ENCODE measurements around the gene SHOC2.

SHOC2 gene

GRCh38 chr10:110881247-110881646, 38.2 kb upstream of the SHOC2 start:
- no peak for DNase-seq
- H3K4me2 ChIP-seq (ENCODE audit: low read length), result no peak overlapping the region
- H2BK120ac ChIP-seq (ENCODE audit: low read depth, low read length), result no peak overlapping the region
- H3K18ac ChIP-seq (ENCODE audit: low read length), result no peak overlapping the region
- no CpG with 5 or more reads among the region's 9 CpGs for WGBS (ENCODE audit: extremely low coverage, insufficient coverage, low lambda C conversion rate)
- no peaks in the 10 kb centered on the region for H3K36me3 ChIP-seq (ENCODE audit: control insufficient read depth, insufficient read depth, low read length)
- H4K8ac ChIP-seq (ENCODE audit: low read depth, low read length), result no peak overlapping the region
- no peak overlapping the region for H3K56ac ChIP-seq (ENCODE audit: low read length)
- no peaks in the 10 kb centered on the region for H3K27me3 ChIP-seq (ENCODE audit: insufficient read depth, low read length, poor library complexity)
- H3K4me1 ChIP-seq (ENCODE audit: control insufficient read depth, low read depth, low read length), result no peaks in the 10 kb centered on the region
- H2BK15ac ChIP-seq (replicated peaks; ENCODE audit: low read depth), result no peak overlapping the region
- no peak overlapping the region for H3K27ac ChIP-seq (ENCODE audit: low read depth, low read length)
- H4K5ac ChIP-seq (ENCODE audit: low read length), result no peak overlapping the region
- no peak overlapping the region for H3K4ac ChIP-seq (ENCODE audit: low read depth, low read length)
- H3K79me2 ChIP-seq (ENCODE audit: control insufficient read depth, insufficient read depth, low read length), result no peaks in the 10 kb centered on the region
- no peak overlapping the region for H2AK5ac ChIP-seq (ENCODE audit: low read length)
- no peak overlapping the region for H3K23ac ChIP-seq (ENCODE audit: low read length)
- no peaks in the 10 kb centered on the region for H3K79me1 ChIP-seq (ENCODE audit: low read length)
- H3K4me3 ChIP-seq (ENCODE audit: low read length), result no peak overlapping the region
- no peak overlapping the region for H3K9ac ChIP-seq (ENCODE audit: low read length)
- H2BK5ac ChIP-seq (ENCODE audit: low read length), result no peak overlapping the region

GRCh38 chr10:110881905-110882304, 37.5 kb upstream of the SHOC2 start:
- Histone ChIP-seq H3K27me3 (ENCODE audit: insufficient read depth, low read length, poor library complexity) (no peaks in the 10 kb centered on the region), H2BK5ac (ENCODE audit: low read length) (no peak overlapping the region), H2BK120ac (ENCODE audit: low read depth, low read length) (no peak overlapping the region), H3K18ac (ENCODE audit: low read length) (no peak overlapping the region), H3K27ac (ENCODE audit: low read depth, low read length) (no peak overlapping the region), H3K36me3 (ENCODE audit: control insufficient read depth, insufficient read depth, low read length) (no peaks in the 10 kb centered on the region), H3K56ac (ENCODE audit: low read length) (no peak overlapping the region), H4K5ac (ENCODE audit: low read length) (no peak overlapping the region), H3K4ac (ENCODE audit: low read depth, low read length) (no peak overlapping the region), H2BK15ac (replicated peaks; ENCODE audit: low read depth) (no peak overlapping the region), H3K79me2 (ENCODE audit: control insufficient read depth, insufficient read depth, low read length) (no peaks in the 10 kb centered on the region), H4K8ac (ENCODE audit: low read depth, low read length) (no peak overlapping the region), H3K79me1 (ENCODE audit: low read length) (no peaks in the 10 kb centered on the region), H3K9ac (ENCODE audit: low read length) (no peak overlapping the region), H3K4me2 (ENCODE audit: low read length) (no peak overlapping the region), H3K23ac (ENCODE audit: low read length) (no peak overlapping the region), H2AK5ac (ENCODE audit: low read length) (no peak overlapping the region), H3K4me1 (ENCODE audit: control insufficient read depth, low read depth, low read length) (no peaks in the 10 kb centered on the region), H3K4me3 (ENCODE audit: low read length) (no peak overlapping the region)
- WGBS (ENCODE audit: extremely low coverage, insufficient coverage, low lambda C conversion rate), result no CpG with 5 or more reads among the region's 4 CpGs
- no peak for DNase-seq

- H3K79me1 ChIP-seq (ENCODE audit: low read length), result no peaks in the 10 kb centered on the region
- no peak overlapping the region for H3K23ac ChIP-seq (ENCODE audit: low read length)
- DNase-seq, result no peak
- no peaks in the 10 kb centered on the region for H3K36me3 ChIP-seq (ENCODE audit: control insufficient read depth, insufficient read depth, low read length)
- H3K4me1 ChIP-seq (ENCODE audit: control insufficient read depth, low read depth, low read length), result no peaks in the 10 kb centered on the region
- no peak overlapping the region for H3K4ac ChIP-seq (ENCODE audit: low read depth, low read length)
- no peak overlapping the region for H2AK5ac ChIP-seq (ENCODE audit: low read length)
- no peak overlapping the region for H3K4me3 ChIP-seq (ENCODE audit: low read length)
- no peak overlapping the region for H4K8ac ChIP-seq (ENCODE audit: low read depth, low read length)
- H3K18ac ChIP-seq (ENCODE audit: low read length), result no peak overlapping the region
- no peaks in the 10 kb centered on the region for H3K79me2 ChIP-seq (ENCODE audit: control insufficient read depth, insufficient read depth, low read length)
- H4K5ac ChIP-seq (ENCODE audit: low read length), result no peak overlapping the region
- H2BK5ac ChIP-seq (ENCODE audit: low read length), result no peak overlapping the region
- no CpG with 5 or more reads among the region's 10 CpGs for WGBS (ENCODE audit: extremely low coverage, insufficient coverage, low lambda C conversion rate)
- no peak overlapping the region for H3K9ac ChIP-seq (ENCODE audit: low read length)
- no peak overlapping the region for H2BK120ac ChIP-seq (ENCODE audit: low read depth, low read length)
- no peak overlapping the region for H2BK15ac ChIP-seq (replicated peaks; ENCODE audit: low read depth)
- H3K27me3 ChIP-seq (ENCODE audit: insufficient read depth, low read length, poor library complexity), result no peaks in the 10 kb centered on the region
- no peak overlapping the region for H3K56ac ChIP-seq (ENCODE audit: low read length)
- H3K4me2 ChIP-seq (ENCODE audit: low read length), result no peak overlapping the region
- H3K27ac ChIP-seq (ENCODE audit: low read depth, low read length), result no peak overlapping the region
Observed at GRCh38 chr10:110883924-110884323, 35.5 kb upstream of the SHOC2 start.

DNA sequence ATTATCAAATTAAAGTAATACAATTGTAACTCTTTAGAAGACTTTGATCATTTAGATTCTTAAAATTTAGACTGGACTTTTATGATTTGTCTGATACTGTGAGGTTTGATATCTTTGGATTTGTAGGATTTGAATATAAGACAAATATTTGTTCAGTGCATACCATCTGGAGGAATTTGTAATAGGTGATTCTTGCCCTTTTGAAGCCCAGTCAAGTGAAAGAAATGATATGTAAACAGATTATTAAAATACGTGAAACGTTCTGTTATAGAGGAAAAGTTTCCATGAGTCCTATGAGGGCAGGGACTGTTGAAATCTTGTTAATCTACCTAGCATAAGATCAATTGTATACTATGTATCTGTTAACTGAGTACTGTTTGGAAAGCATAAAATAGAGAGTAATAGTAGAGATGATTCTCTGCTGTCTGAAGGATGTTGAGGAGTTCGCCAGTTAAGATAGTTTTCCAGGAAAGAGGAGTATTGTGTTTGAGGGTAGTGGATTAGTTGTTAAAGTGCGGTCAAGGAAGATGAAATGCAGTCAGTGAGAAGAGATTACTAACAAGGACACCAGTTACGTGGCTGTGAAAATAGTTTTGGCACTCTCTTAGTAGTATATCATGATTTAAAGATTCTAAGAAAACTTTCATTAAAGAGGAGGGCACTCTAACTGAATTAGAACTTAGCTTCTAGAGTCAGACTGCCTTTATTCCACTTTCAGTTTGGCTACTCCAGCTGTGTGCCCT, 33.3 kb upstream of the SHOC2 start:
- DNase-seq, result no peak
- H3K79me2 ChIP-seq (ENCODE audit: control insufficient read depth, insufficient read depth, low read length), result no peaks in the 10 kb centered on the region
- no peak overlapping the region for H2BK15ac ChIP-seq (replicated peaks; ENCODE audit: low read depth)
- no peak overlapping the region for H4K5ac ChIP-seq (ENCODE audit: low read length)
- no peak overlapping the region for H3K18ac ChIP-seq (ENCODE audit: low read length)
- H3K9ac ChIP-seq (ENCODE audit: low read length), result no peak overlapping the region
- no peak overlapping the region for H3K27ac ChIP-seq (ENCODE audit: low read depth, low read length)
- H4K8ac ChIP-seq (ENCODE audit: low read depth, low read length), result no peak overlapping the region
- no peak overlapping the region for H3K56ac ChIP-seq (ENCODE audit: low read length)
- no peaks in the 10 kb centered on the region for H3K36me3 ChIP-seq (ENCODE audit: control insufficient read depth, insufficient read depth, low read length)
- no peak overlapping the region for H3K4me2 ChIP-seq (ENCODE audit: low read length)
- H3K27me3 ChIP-seq (ENCODE audit: insufficient read depth, low read length, poor library complexity), result no peaks in the 10 kb centered on the region
- H2AK5ac ChIP-seq (ENCODE audit: low read length), result no peak overlapping the region
- H2BK5ac ChIP-seq (ENCODE audit: low read length), result no peak overlapping the region
- WGBS (ENCODE audit: extremely low coverage, insufficient coverage, low lambda C conversion rate), result 100% methylated on average over 3 of the region's 5 CpGs
- no peak overlapping the region for H3K4ac ChIP-seq (ENCODE audit: low read depth, low read length)
- no peak overlapping the region for H3K23ac ChIP-seq (ENCODE audit: low read length)
- H3K4me1 ChIP-seq (ENCODE audit: control insufficient read depth, low read depth, low read length), result no peaks in the 10 kb centered on the region
- no peak overlapping the region for H2BK120ac ChIP-seq (ENCODE audit: low read depth, low read length)
- no peak overlapping the region for H3K4me3 ChIP-seq (ENCODE audit: low read length)
- H3K79me1 ChIP-seq (ENCODE audit: low read length), result no peaks in the 10 kb centered on the region

- DNase-seq, result no peak
- Histone ChIP-seq H3K4me2 (ENCODE audit: low read length) (no peak overlapping the region), H3K79me2 (ENCODE audit: control insufficient read depth, insufficient read depth, low read length) (no peaks in the 10 kb centered on the region), H3K36me3 (ENCODE audit: control insufficient read depth, insufficient read depth, low read length) (no peaks in the 10 kb centered on the region), H2BK5ac (ENCODE audit: low read length) (no peak overlapping the region), H3K4me1 (ENCODE audit: control insufficient read depth, low read depth, low read length) (no peaks in the 10 kb centered on the region), H3K4me3 (ENCODE audit: low read length) (no peak overlapping the region), H3K4ac (ENCODE audit: low read depth, low read length) (no peak overlapping the region), H3K27me3 (ENCODE audit: insufficient read depth, low read length, poor library complexity) (no peaks in the 10 kb centered on the region), H3K18ac (ENCODE audit: low read length) (no peak overlapping the region), H4K8ac (ENCODE audit: low read depth, low read length) (no peak overlapping the region), H3K79me1 (ENCODE audit: low read length) (no peaks in the 10 kb centered on the region), H2AK5ac (ENCODE audit: low read length) (no peak overlapping the region), H3K23ac (ENCODE audit: low read length) (no peak overlapping the region), H3K27ac (ENCODE audit: low read depth, low read length) (no peak overlapping the region), H3K9ac (ENCODE audit: low read length) (no peak overlapping the region), H2BK120ac (ENCODE audit: low read depth, low read length) (no peak overlapping the region), H3K56ac (ENCODE audit: low read length) (no peak overlapping the region), H2BK15ac (replicated peaks; ENCODE audit: low read depth) (no peak overlapping the region), H4K5ac (ENCODE audit: low read length) (no peak overlapping the region)
- WGBS (ENCODE audit: extremely low coverage, insufficient coverage, low lambda C conversion rate), result no CpG with 5 or more reads among the region's 1 CpG
Observed at GRCh38 chr10:110887560-110887959, 31.8 kb upstream of the SHOC2 start.
